ENCODE measurements around the gene ARF5. TPM values are rescaled to one million over a fixed set of nuclear protein-coding genes. Genes with fewer than 3 reads are reported as not detected.

ARF5 gene
- total and polyA plus RNA-seq, 2 of the 8 experiments (the other 6 are each of a cell fraction or from before 2014, with no cell fraction given) = 154 to 579 TPM

DNA sequence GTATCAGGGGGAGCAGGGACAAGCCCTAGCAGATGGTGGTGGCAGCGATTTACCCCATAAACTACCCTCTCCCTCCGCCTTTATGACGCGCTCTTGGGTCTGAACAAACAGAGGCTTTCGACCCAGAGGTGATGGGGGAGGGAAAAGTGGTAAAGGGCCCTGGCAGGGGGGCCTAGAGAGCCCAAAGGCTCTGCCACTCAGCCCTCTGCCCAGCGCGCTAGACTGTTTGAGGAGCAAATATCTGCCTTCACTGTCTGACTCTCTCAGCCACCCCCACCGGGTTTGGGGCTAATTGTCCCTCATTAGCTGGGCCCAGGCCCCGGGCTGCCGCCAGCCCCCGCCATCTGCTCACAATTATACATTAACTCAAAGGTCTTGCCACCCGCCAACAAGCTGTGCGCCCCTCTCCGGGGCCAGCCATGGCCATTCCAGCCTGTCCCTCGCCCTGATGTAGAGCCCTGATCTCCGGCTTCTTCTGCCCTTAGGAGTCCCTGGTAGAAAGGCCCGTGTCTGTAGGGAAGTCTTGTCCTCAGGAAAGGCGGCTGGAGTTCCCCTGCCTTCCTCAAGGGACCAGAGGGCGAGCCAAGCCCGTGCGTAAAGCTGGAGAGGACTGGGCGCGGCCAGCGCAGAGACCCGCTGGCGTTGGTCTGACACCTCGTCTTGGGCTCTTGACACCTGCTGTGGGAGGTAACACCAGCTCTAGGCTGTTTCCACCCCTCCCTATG lies 31.6 kb downstream of the ARF5 start (continued):
- TF ChIP-seq CHD7 (IDR thresholded peaks at IDR 0.05; ENCODE audit: insufficient replicate concordance, low read length) = no peak
- TF ChIP-seq SP4 (IDR thresholded peaks at IDR 0.05; ENCODE audit: low read length) = no peak
- TF ChIP-seq, protein P1, sequence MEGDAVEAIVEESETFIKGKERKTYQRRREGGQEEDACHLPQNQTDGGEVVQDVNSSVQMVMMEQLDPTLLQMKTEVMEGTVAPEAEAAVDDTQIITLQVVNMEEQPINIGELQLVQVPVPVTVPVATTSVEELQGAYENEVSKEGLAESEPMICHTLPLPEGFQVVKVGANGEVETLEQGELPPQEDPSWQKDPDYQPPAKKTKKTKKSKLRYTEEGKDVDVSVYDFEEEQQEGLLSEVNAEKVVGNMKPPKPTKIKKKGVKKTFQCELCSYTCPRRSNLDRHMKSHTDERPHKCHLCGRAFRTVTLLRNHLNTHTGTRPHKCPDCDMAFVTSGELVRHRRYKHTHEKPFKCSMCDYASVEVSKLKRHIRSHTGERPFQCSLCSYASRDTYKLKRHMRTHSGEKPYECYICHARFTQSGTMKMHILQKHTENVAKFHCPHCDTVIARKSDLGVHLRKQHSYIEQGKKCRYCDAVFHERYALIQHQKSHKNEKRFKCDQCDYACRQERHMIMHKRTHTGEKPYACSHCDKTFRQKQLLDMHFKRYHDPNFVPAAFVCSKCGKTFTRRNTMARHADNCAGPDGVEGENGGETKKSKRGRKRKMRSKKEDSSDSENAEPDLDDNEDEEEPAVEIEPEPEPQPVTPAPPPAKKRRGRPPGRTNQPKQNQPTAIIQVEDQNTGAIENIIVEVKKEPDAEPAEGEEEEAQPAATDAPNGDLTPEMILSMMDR (IDR thresholded peaks at IDR 0.05; ENCODE audit: control extremely low read depth in 1 of 3, insufficient read depth in 1 of 3, low read depth in 1 of 3, low read length in 3 of 3) = peak; percentile 26 to 38 (median 36)
- TF ChIP-seq BRCA1 (IDR thresholded peaks at IDR 0.05; ENCODE audit: low read depth, low read length) = no peak
- TF ChIP-seq ATF3 (IDR thresholded peaks at IDR 0.05; ENCODE audit: insufficient read depth, low read depth, low read length) = no peak
- peak in 1 of 2 experiments; percentile 77; a peak in 2 of 4 replicates for TF ChIP-seq SIN3A (conservative IDR thresholded peaks at IDR 0.05 in 1 of 2, IDR thresholded peaks at IDR 0.05 in 1 of 2; ENCODE audit: low read depth in 1 of 2, low read length in 2 of 2)
